DMS153 treated with DMSO at 0.1 percent for 48 hours (cell line): Measurements from ENCODE around the gene PARD3B.

Experiments
- DNase-seq: peaks from one replicate; lab custom pipeline; 2025; ENCODE audit not compliant: unreplicated experiment; lab: John Stamatoyannopoulos, UW

PARD3B gene

DNA sequence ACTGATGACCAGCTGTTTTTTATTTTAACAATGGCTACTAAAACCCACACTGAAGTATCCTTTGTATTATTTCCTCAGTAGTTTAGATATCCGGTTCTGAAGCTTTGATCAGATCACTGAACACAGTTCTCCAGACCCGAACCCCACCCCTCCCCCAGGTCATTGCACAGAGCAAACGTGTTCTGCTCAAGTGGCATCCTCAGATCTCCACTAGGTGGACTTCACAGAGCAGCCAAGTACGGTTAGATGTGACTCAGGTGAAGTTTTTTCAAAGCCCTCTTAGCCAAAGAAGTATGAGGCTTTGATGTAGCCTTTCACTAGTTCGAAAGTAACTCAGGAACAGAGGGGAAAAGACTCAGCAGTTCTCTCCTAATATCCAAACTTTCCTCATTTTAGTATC, 994.3 kb downstream of the PARD3B start:
- DNase-seq = no peak

DNA sequence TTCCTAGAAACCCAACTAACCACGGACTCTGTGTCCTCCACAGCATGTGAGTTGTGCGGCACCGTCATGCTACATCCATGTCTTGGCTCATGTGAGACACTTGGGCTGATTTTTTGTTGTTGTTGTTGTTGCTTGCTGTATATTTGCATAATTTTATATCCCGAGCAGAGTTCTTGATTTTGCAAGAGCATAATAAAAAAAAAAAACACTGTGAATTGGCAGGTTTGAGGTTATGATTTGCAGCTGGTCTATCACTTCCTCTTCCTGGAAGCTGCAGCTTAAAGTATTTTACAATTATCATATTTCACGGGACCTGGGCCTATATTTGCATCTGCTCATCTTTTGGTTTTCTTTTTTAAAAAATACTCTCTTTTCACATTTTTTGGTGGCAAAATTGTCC, 994.8 kb downstream of the PARD3B start:
- DNase-seq = no peak

DNA sequence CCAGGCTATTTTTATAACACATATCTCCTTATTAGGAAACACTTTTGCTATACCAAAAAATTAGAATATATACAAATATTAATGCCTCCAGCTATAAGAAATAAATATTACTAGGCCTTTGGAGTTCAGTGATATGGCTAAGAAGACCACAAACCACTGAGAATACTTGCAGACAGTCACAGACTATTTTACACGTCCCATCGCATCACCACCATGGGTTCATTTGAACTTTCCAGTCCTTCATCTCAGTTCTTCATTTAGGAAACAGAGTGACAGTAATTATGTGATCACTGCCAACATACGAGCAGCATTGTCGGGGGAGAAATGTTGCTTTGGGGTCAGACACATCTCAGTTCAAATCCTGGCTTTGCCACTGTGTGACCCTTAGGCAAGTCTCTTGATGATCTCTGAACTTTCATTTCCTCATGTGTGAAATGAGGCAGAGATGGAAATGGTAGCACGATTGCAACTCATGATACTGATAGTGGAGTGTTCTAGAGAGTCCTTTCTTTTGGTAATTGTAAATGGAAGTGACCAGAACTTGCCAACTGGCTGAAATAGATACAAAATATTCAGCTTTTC, 998.1 kb downstream of the PARD3B start:
- DNase-seq = no peak

DNA sequence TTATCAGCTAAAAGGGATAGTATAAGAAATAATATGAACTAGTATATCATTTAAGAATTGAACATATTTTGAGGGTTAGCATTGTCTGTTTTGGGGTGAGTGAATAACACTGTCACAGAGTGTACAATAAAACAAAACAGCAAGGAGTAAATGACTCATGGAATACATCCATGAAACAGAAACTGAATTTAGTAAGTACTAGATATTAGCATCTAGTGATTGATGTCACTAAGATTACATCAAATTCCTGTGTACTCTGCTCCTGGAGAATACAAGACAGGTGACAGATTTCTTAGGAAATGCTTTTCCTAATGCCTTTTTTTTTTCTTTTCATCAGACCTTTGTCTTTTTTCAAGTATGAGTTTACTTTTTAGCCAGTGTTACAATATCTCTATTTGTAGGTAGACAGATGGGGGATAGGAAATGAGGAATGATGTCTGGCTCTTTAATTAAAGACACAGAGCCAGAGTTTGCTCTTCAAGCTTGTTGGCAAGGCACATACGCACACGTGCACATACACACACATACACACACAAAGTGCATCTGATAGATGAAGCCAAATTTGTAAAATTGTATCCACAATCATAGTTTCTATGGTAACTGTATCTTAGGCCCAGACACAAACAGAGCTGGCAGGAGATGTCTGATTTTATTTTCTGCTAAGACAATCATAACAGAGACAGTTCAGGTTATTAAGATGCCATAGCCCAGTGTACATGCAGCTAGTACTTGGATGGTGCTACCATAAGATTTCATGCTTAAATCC, 998.8 kb downstream of the PARD3B start:
- no peak for DNase-seq

DNA sequence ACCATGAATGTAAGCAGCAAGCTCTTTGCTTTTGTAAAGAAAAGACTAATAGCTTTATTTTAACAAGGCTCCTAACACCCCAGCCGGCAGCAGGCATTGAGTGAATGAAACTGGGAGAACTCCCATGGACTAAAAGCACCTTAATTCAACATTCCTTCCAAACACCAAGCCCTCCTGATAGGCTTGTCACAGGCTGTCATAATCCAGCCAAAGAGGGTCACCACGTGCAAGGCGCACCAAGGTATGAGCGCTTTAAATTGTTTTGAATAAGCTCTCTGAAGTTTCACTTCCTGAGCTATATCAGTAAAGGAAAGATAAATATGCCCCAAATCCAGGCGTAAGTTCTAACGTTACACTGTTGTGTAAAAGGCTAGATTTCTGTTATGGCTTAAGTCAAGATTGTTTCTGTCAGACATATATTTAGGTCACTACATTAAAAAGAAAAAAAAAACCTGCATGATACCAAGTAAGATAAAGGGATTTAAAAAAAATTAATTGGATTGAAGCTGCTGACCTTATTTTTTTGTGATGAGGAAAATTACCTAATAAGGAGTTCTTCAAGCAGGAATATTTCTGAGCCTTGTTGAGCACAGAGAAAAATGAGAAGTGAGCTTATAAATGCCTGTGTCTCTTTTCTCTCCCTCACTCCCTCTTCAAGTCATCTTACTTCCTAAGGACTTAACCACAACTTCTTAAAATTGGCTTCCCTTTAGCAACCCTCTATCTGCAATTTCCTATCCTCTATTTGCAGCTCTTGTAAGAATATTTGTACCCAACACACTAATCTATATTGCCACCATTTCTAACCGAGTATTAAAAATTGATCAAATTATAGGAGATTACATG, 1000.9 kb downstream of the PARD3B start:
- no peak for DNase-seq

DNA sequence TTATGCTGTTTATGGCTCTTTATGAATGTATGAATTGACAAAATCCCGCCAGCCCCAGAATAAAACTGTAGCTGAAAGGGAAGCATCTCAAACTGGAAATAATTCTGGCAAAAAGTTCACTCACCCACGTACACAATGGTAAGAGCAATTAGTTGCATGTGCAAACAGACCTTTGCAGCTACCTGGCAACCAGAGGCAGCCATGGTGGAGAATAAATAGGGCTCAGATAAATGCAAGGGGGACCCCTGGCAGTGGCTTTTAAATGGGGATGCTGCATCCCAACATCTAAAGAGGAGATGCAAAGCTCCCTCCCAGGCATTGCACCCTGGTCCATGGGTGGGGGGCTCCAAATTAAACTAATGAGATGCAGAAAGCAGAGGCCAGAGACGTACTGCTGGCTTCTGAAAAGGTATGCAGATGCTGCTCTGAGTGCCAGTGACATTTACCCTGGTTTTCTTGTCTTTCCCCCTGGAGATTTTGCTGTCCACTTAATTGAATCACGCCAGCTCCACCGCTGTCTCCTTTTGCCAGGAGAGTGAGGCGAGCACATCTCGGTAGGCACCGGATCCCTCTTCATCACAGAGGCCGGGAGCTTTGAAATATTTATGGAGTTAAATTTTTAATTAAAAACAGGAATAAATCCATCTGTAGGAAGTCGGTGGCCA, 1010.4 kb downstream of the PARD3B start:
- no peak for DNase-seq

DNA sequence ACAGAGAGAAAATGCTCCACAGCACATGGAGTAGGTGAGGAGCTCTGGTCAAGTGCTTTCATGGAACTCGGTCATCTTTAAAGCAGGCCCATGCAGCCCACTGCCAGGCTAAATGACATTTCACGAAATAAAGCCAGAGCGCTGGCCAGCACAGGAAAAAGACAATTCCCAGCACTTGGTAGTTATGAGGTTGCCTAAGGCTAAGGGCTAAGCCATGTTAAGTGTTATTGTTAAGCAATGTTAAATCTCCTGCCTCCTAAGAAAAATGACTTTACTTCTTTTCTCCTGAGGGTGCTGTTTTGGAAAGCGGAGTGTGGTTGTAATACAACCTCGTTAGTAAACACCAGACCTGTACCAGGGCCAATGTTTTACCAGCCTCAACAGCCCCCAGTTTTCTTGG, 1011.1 kb downstream of the PARD3B start:
- DNase-seq = no peak

DNA sequence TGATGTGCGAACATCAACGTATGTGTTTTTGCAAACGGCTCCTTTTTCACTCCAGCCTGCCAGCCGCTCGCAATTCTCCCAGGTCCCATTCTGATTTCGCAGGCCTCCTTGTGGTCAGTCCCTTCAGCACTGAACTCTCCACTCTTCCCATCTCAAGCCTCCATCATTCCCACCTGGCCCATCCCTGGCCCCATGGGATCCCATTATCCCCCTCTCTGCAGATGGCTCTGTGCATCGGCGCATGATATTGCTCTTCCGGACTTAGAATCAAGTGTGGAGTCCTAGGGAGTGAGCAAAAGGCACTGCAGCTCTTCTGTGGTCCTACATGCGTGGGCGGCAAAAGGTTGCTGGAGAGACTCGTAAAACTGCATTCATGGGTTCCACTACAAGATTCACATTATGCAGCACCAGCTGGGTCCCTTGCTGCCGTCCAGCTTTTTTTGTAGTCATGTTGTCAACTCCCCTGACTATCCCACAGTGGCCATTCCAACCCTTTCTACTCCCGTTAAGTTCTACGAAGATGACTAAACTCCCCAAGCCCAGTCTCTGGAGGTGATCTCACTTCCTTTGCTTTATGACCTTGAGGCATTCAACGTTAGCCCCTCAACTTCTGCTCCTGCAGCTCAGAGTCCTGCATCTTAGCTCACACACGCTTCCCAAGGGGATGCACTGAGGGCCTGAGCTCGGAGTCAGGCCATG, 1011.7 kb downstream of the PARD3B start:
- DNase-seq = no peak

DNA sequence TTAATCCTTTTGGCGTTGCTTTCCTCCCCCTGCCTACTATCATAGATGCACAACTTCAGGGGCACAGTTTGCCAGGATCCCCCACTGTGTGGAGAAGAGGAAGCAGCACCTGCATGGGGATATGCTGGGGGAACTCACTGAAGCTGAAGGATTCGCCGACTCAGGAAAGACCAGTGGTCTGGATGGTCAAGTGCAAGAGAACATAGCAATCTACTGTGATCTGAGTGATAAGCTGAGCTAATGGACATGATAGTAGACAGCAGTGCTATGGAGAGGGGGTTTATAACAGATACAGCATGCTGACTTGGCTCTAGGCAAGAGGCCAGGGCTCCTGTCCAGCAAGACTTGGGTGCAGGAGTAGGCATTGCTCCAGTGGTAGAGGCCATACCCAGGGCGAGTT, 1012.6 kb downstream of the PARD3B start:
- DNase-seq = no peak

DNA sequence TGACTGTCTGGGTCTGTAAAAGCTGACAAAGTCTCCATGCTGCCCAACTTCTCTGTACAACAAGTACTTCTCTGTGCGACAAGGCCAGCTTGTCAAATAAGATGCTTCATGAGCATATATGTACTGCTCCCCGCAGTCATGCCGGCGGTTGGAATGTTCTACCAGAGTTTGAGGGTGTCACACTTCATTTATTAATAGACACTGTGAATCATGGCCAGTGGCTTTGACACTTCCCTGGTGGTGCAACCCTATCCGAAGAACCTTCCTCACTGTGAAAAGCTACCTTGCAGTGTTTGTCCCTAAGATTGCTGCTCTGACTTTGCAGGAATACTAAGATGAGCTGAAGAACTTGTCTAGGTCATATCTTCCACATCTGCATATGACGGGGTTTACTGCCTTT, 1016.2 kb downstream of the PARD3B start:
- no peak for DNase-seq

DNA sequence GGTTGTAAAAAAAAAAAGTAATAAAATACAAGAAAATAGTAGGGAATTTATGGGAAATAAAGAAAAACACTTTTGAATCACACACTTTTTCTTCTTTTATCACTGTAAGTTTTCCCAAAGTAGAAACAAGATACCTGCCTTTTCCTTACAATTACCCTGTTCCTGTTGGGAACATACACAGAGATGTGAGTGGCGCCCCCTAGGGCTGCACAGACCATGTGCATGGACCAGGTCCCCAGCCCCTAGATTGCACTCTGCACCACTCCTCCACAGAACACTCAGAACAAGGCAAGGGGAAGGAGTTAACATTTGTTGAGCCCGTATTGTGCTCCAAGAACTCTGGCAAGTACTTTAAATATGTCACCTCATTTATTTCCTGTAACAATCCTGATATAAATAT, 1018.4 kb downstream of the PARD3B start:
- no peak for DNase-seq

DNA sequence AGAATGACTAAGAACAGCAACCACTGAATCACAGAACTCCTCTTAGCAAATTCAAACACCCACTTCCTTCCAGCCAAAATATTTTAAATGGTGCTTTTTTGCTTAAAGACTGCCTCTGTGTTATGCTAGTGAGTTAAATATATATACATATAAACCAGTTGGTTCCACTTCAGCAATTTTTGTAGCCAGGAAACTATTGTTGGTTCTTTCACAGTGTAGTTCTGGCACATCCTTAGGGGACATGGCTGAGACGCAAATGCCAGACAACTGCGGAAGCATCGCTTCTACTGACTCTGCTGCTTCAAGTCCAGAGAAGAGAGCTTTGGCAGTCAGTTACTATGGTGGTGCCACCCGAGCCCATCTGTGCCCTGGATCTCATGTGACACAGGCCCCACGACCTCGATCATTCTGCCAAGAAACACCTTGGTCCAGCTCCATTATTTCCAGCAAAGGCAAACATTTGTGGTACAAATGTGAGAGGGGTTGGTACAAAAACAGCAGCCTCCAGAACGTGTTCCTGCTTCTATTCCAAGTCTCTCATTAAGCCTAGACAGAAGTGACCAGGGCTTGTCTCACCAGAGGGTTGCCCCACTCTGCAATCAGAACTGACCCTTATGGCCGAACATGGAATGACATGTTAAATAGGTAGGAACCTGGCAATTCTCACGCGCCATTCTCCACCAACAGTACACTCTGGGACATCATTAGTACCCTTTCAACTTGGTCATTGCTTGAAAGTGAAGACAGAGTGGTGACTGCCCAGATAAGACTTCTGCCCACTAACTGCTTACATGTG, 1019.3 kb downstream of the PARD3B start:
- DNase-seq = no peak

DNA sequence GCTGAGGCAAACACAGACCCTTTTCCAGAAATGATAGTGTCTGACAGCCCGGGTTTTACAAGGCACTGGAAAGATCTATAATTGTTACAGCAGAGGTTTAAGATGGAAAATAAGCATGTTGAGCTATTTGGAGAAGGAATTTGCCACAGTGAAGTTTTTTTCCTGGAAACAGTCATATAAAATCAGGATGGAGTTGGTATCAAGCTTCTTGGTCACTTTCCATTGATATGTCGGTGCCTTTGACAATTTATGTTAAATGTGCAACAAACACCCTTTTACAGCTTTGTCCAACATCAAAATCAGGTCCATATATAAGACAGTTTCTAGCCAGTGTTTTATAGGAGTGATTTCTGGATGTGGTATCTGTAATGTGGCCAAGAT, 1019.9 kb downstream of the PARD3B start:
- DNase-seq = no peak

DNA sequence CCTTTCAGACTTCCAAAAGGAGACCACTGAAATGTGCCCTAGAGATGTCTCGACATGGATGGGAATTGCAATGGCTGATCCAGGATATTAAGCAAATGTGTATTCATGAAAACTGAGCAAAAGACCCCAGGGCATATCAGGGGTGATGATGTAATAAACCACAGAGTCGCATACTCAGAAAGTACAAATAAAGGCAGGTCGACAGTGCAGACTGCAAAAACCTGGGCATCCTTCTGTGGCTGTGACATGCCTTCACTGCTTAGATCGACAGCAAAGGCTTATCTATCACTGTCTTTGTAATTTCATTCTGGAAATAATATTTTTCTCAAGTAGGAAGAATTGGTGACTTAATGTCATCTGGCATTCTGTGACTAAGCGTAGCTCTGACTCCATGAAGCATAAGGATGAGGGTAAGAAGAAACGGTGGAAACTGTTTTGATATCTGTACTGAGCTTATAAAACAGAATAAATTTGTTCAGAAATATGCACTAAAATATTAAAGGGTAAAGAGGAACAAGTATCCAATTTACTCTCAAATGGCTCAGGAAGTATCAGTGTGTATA, 1021.4 kb downstream of the PARD3B start:
- DNase-seq = no peak

DNA sequence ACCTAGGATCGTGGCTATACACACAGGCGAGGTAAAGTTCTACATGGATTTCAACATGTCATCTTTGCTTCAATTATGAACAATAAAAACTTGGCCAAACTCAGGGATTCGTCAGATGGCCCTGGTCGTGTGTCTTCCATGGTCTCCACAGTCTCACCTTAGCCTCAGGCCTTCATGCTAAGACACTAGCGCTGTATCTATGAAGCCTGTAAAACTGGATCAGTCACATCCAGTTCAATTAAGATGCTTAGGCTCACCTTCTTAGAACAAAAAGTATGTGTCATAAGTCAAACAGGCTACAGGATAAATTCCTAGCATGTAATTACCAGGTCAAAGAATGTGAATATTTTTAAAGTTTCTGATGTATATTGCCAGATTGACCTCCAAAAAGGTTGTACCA, 1023.3 kb downstream of the PARD3B start:
- DNase-seq = no peak

DNA sequence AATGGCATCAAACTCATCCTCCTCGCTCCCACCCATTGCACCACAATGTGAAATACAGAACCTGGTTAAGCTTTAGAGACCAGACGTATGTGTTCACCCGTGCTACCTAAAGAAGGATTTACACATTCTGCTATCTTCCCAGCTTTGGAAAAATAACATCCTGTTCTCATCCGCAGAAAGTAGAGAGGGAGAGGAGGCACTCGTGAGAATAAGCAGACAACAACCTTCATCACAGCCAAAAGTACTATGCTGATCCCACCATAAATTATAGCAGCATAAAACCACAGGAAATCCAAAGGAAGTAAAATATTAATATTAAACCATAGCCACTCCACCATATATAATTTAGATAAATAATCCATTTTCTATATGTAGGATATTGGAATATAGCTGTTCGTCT, 1025.4 kb downstream of the PARD3B start:
- no peak for DNase-seq

DNA sequence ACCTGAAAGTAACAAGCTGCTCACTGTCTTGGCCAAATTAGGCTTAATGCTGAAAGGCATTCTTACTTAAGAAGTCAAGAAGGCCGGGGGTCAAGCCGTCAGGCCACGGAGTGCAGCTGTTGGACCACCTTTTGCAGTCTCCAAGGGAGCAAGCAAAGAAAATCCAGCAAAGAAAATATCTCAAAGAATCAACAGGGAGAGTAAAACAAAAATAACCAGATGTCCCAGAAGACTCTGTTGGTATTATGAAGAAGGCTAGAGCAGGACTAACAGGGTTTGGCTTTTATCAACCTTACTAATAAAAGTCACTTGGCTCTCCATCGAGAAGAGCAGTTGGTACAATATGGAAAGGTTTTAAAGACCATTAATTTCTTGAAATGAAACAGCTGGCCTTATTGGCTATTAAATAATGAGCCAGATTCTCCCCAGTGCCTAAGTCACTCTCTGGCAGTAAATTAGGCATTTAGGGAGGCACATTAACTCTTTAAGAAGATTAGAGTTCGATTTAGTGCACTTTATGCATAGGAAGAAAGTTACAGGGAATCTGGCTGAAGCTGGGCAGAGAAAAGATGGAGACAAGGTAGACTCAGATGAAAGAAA, 1026.2 kb downstream of the PARD3B start:
- no peak for DNase-seq

DNA sequence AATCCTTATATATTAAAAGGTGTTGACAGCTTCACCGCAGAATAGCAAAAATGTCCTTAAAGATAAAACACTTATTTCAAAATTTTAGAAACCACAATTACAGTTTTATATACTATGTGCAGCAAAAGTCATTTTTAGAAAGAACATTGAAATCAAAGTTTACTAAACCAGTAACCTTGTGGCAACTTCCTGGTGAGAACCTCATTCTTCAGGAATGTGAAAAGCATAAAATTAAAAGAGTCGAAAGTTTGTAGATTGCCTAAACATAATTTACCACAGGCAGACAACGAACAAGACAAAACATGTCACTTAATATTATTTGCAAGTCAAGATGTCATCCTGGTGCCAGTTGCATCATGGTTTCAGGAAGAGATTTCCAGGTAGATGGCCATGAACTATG, 1028.7 kb downstream of the PARD3B start:
- no peak for DNase-seq

DNA sequence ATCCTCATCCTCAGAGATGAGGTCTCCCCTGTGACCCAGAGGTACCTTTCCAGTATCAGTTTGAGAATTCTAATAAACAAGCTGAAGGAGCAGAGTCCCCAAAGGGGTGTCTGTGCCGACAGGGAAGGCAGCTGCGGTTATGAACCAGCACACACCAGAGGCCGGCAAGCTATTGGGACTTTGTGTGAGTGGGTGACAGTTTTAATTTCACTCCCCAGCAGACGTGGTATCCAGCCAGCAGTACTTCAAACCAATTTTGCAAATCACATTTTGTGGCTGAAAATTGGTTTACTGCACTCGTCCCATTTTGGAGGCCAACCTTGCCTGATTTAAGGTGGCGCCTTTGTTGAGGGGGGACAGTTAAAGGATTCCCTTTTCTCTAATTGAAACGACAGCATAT, 1034.1 kb downstream of the PARD3B start:
- DNase-seq = no peak
